GM10248 (cell line): ENCODE results near the gene CBFA2T3.
A peak's percentile ranks its signal among the peaks of the same experiment; 100 is the strongest.

Source experiments
- CTCF ChIA-PET: fragments of 300-600 bp; sonication (Branson Sonifier 250); formaldehyde crosslinking; extraction: SDS; loops from one replicate; lab custom pipeline; 2021; ENCODE audit warnings: antibody characterized with exemption; lab: Yijun Ruan, JAX
- POLR2A ChIA-PET: fragments of 350-650 bp; sonication (Branson Sonifier 250); formaldehyde crosslinking; extraction: SDS; loops from one replicate; lab custom pipeline; 2020; ENCODE audit warnings: antibody characterized with exemption; lab: Yijun Ruan, JAX
- DNase-seq: peaks from one replicate; pipeline ENCODE4 v3.0.0; 2012; ENCODE audit errors: extremely low spot score
- TF ChIP-seq, protein P1 (sequence below): IDR thresholded peaks from 2 replicates; pipeline ENCODE4 v1.5.1; 2012; ENCODE audit warnings: mild to moderate bottlenecking, low read depth; ENCODE audit errors: extremely low read depth, missing control alignments, control extremely low read depth

Gene CBFA2T3

DNA sequence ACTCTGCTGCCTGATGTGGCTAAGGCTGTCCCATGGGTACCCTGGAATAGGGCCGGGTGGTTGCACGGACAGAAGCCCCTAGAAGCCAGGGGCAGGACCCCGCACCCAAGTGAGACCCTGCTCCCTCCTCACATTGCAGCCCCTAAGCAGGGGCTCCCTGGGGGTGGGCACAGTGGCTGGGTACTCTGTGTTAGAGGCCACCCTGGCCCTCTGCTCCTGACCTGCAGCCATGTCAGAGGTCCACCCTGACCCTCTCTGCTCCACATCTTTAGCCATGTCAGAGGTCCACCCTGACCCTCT lies 2.1 kb downstream of the CBFA2T3 start:
- no peak for DNase-seq
- ChIA-PET POLR2A (no interaction called here), CTCF (no interaction called here)
- TF ChIP-seq, protein P1, sequence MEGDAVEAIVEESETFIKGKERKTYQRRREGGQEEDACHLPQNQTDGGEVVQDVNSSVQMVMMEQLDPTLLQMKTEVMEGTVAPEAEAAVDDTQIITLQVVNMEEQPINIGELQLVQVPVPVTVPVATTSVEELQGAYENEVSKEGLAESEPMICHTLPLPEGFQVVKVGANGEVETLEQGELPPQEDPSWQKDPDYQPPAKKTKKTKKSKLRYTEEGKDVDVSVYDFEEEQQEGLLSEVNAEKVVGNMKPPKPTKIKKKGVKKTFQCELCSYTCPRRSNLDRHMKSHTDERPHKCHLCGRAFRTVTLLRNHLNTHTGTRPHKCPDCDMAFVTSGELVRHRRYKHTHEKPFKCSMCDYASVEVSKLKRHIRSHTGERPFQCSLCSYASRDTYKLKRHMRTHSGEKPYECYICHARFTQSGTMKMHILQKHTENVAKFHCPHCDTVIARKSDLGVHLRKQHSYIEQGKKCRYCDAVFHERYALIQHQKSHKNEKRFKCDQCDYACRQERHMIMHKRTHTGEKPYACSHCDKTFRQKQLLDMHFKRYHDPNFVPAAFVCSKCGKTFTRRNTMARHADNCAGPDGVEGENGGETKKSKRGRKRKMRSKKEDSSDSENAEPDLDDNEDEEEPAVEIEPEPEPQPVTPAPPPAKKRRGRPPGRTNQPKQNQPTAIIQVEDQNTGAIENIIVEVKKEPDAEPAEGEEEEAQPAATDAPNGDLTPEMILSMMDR, result no peak

- TF ChIP-seq, protein P1, result no peak
- no peak for DNase-seq
- CTCF ChIA-PET, result no interaction called here
- POLR2A ChIA-PET, result no interaction called here
These were observed 2.7 kb downstream of the CBFA2T3 start for GRCh38 chr16:88974080-88974915.

- TF ChIP-seq, protein P1, result no peak
- DNase-seq, result no peak
- ChIA-PET CTCF (no interaction called here), POLR2A (interaction anchor here (0.5 kb wide), 1 partner anchor 504 kb away, joined by 5 read pairs; no protein-coding TSS in a partner anchor)
These were observed 3.5 kb downstream of the CBFA2T3 start for GRCh38 chr16:88973415-88974050.

DNA sequence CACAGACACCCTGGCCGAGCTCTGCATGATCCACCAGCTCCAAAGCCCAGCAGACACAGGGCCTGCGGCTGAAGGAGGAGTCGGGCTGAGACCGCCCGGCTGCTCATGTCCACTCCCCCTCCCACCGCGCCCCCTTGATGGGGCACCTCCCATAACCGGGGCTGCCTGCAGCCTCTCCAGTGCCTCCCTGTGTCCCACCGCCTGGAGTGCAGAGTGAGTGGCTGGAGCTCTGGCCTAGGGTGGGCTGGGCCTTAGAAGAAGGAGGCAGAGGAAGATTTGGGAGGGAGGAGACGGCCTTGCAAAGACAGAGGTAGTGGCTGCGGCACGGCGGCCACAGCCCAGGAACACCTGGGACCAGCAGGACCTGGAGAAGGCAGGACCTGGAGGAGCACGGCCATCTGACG lies 4.0 kb downstream of the CBFA2T3 start:
- POLR2A ChIA-PET, result no interaction called here
- CTCF ChIA-PET, result interaction anchor here (1.2 kb wide), 1 partner anchor 9 kb away, joined by 3 read pairs; no protein-coding TSS in a partner anchor
- DNase-seq, result peak; percentile 60
- TF ChIP-seq, protein P1, result no peak

DNA sequence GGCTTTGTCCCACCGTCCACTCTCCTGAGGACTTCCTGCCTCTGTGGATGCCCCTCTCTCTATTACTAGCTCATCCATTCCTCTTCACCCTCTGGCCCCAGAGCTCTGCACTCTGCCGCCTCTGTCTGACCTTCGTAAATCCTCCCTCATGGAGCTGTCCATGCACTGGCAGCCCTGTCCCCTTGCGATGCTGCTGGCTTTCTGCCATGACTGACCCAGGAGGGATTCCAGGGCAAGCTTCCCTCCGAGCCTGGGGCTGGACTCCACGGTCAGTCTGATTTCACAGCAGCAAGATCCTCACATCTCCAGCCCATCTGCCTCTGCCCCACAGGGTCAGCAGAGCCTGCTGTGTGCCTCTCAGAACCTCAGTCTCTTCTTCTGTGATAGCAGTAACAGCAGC lies 4.7 kb downstream of the CBFA2T3 start:
- no peak for DNase-seq
- POLR2A ChIA-PET, result no interaction called here
- CTCF ChIA-PET, result interaction anchor here (1.2 to 1.3 kb wide), 2 partner anchors 10 to 68 kb away, joined by 3 to 4 read pairs; no protein-coding TSS in a partner anchor
- TF ChIP-seq, protein P1, result no peak

- CTCF ChIA-PET, result interaction anchor here (1.2 to 1.3 kb wide), 2 partner anchors 10 to 68 kb away, joined by 3 to 4 read pairs; no protein-coding TSS in a partner anchor
These were observed 5.5 kb downstream of the CBFA2T3 start for GRCh38 chr16:88971371-88972097.

More at GRCh38 chr16:88971371-88972097, 5.5 kb downstream of the CBFA2T3 start:
- peak; percentile 82 for DNase-seq
- POLR2A ChIA-PET, result no interaction called here
- TF ChIP-seq, protein P1, result no peak
